ENCODE data around the gene SNX2. TPM values are rescaled to one million over a fixed set of nuclear protein-coding genes. Genes with fewer than 3 reads are reported as not detected.

SNX2 gene
- total RNA-seq, 6 experiments from 2014 or later: 39.0 to 48.4 (median 45.9) TPM

DNA sequence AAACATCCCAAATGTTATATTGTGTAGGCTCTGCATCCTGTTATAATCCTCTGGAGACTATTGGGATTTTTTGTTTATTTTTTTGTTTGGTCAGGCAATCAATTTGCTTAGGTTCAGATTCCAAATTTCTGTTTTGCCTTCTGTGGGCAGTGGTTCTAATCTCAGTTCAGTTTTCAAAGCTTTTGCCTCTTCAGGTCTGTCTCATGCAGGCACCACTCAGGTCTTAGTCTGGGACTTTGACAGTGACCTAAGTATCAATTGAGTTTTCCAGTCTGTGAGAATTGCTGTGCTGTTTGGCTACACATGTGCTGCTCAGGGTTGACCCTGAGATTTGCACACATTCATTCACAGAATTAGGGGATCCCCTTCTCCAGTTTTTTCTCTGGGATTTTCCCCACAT is 14.1 kb downstream of the SNX2 start:
- H3K27ac Mint-ChIP-seq: no peak overlapping the region
- H3K4me1 Mint-ChIP-seq (ENCODE audit: low read depth): peaks cover 7% of the 10 kb centered on the region; the same call in 1 of the 2 replicates
- H3K4me3 Mint-ChIP-seq: no peak overlapping the region
- no peak for DNase-seq
- no peaks in the 10 kb centered on the region for H3K27me3 Mint-ChIP-seq (ENCODE audit: insufficient read depth)
- peaks cover 11% of the 10 kb centered on the region for H3K9me3 Mint-ChIP-seq
- TF ChIP-seq, protein P1, sequence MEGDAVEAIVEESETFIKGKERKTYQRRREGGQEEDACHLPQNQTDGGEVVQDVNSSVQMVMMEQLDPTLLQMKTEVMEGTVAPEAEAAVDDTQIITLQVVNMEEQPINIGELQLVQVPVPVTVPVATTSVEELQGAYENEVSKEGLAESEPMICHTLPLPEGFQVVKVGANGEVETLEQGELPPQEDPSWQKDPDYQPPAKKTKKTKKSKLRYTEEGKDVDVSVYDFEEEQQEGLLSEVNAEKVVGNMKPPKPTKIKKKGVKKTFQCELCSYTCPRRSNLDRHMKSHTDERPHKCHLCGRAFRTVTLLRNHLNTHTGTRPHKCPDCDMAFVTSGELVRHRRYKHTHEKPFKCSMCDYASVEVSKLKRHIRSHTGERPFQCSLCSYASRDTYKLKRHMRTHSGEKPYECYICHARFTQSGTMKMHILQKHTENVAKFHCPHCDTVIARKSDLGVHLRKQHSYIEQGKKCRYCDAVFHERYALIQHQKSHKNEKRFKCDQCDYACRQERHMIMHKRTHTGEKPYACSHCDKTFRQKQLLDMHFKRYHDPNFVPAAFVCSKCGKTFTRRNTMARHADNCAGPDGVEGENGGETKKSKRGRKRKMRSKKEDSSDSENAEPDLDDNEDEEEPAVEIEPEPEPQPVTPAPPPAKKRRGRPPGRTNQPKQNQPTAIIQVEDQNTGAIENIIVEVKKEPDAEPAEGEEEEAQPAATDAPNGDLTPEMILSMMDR (IDR thresholded peaks at IDR 0.05): no peak
- peaks cover 19% of the 10 kb centered on the region for H3K36me3 Mint-ChIP-seq (ENCODE audit: low read depth)

DNA sequence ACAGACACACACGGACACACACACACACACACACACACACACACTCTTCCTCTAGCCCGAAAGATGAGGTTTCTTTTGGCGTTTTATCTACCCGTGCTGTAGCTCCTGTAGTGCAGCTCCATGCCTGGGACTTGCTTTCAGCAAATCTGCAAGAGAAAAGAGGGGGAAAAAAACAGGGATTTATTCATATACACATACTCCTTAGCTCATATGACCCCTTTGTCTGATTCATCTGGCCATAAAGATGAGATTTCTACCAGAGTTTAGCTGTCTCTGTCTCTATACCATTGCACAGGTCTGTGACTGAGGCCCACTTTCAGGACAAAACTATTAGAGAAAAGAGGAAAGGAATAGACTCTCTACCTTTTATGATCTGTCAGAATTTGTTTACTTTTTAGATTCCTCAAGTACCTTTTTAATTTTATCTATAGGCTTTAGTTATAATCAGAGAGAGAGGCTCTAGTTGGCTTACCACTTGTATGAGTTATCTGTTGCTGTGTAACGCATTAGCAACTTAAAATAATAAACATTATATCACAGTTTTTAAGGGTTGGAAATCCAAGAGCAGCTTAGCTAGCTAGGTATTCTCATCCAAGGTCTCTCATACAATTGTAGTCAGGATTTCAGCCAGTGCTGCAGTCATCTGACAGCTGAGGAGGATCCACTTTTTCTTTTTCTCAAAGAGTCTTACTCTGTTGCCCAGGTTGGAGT is 14.7 kb downstream of the SNX2 start:
- H3K27me3 Mint-ChIP-seq (ENCODE audit: insufficient read depth): no peaks in the 10 kb centered on the region
- H3K36me3 Mint-ChIP-seq (ENCODE audit: low read depth): peaks cover 18% of the 10 kb centered on the region
- no peak for DNase-seq
- peaks cover 11% of the 10 kb centered on the region for H3K9me3 Mint-ChIP-seq
- H3K4me1 Mint-ChIP-seq (ENCODE audit: low read depth): peaks cover 7% of the 10 kb centered on the region; the same call in 1 of the 2 replicates
- no peak overlapping the region for H3K27ac Mint-ChIP-seq
- no peak overlapping the region for H3K4me3 Mint-ChIP-seq
- TF ChIP-seq, protein P1 (IDR thresholded peaks at IDR 0.05): no peak

- no peak overlapping the region for H3K27ac Mint-ChIP-seq
- TF ChIP-seq, protein P1 (IDR thresholded peaks at IDR 0.05): no peak
- H3K36me3 Mint-ChIP-seq (ENCODE audit: low read depth): peaks cover 9% of the 10 kb centered on the region
- no peak for DNase-seq
- no peaks in the 10 kb centered on the region for H3K27me3 Mint-ChIP-seq (ENCODE audit: insufficient read depth)
- no peak overlapping the region for H3K4me3 Mint-ChIP-seq
- peaks cover 7% of the 10 kb centered on the region; the same call in 1 of the 2 replicates for H3K4me1 Mint-ChIP-seq (ENCODE audit: low read depth)
- H3K9me3 Mint-ChIP-seq: peaks cover 2% of the 10 kb centered on the region
These were observed 15.6 kb downstream of the SNX2 start for GRCh38 chr5:122790354-122791103.

GRCh38 chr5:122805481-122805880 is 30.6 kb downstream of the SNX2 start:
- peaks cover 24% of the 10 kb centered on the region for H3K36me3 Mint-ChIP-seq (ENCODE audit: low read depth)
- H3K4me1 Mint-ChIP-seq (ENCODE audit: low read depth): no peaks in the 10 kb centered on the region
- no peaks in the 10 kb centered on the region for H3K9me3 Mint-ChIP-seq
- TF ChIP-seq, protein P1 (IDR thresholded peaks at IDR 0.05): no peak
- no peak overlapping the region for H3K4me3 Mint-ChIP-seq
- no peak overlapping the region for H3K27ac Mint-ChIP-seq
- H3K27me3 Mint-ChIP-seq (ENCODE audit: insufficient read depth): no peaks in the 10 kb centered on the region
- peak; percentile 9 for DNase-seq

GRCh38 chr5:122810405-122810804 is 35.5 kb downstream of the SNX2 start:
- TF ChIP-seq, protein P1 (IDR thresholded peaks at IDR 0.05): no peak
- peaks cover 10% of the 10 kb centered on the region; the same call in 1 of the 2 replicates for H3K36me3 Mint-ChIP-seq (ENCODE audit: low read depth)
- no peak overlapping the region for H3K27ac Mint-ChIP-seq
- DNase-seq: no peak
- no peaks in the 10 kb centered on the region for H3K27me3 Mint-ChIP-seq (ENCODE audit: insufficient read depth)
- H3K9me3 Mint-ChIP-seq: no peaks in the 10 kb centered on the region
- no peak overlapping the region for H3K4me3 Mint-ChIP-seq
- no peaks in the 10 kb centered on the region for H3K4me1 Mint-ChIP-seq (ENCODE audit: low read depth)
